ENCODE results near the gene OLAH. TPM values are rescaled to one million over a fixed set of nuclear protein-coding genes. Genes with fewer than 3 reads are reported as not detected.

OLAH gene
- total and polyA plus RNA-seq, 4 donors: 0.49 to 20.6 (median 4.6) TPM; not detected in 1

GRCh38 chr10:15059914-15060313 lies 16.2 kb downstream of the OLAH start:
- Histone ChIP-seq H3K4me1 (ENCODE audit: control insufficient read depth in 5 of 5, insufficient read depth in 5 of 5, low read length in 5 of 5) (no peaks in the 10 kb centered on the region), H3K9me3 (ENCODE audit: control insufficient read depth in 4 of 4, insufficient read depth in 3 of 4, low read length in 3 of 4) (peaks cover 0 to 1% (median 0%) of the 10 kb centered on the region in 4 donors), H3K27me3 (ENCODE audit: control insufficient read depth in 3 of 3, insufficient read depth in 3 of 3, low read length in 2 of 3) (no peaks in the 10 kb centered on the region), H3K4me3 (no peak overlapping the region), H3K9ac (ENCODE audit: insufficient read depth in 1 of 2, low read length in 2 of 2) (no peak overlapping the region), H3K36me3 (ENCODE audit: control insufficient read depth in 4 of 4, insufficient read depth in 4 of 4, low read length in 4 of 4) (no peaks in the 10 kb centered on the region), H3K27ac (ENCODE audit: low read depth in 1 of 2, low read length in 1 of 2) (no peak overlapping the region)
- 81 to 82% methylated on average over 4 of the region's 4 CpGs for WGBS, 2 donors
- TF ChIP-seq, protein P1, sequence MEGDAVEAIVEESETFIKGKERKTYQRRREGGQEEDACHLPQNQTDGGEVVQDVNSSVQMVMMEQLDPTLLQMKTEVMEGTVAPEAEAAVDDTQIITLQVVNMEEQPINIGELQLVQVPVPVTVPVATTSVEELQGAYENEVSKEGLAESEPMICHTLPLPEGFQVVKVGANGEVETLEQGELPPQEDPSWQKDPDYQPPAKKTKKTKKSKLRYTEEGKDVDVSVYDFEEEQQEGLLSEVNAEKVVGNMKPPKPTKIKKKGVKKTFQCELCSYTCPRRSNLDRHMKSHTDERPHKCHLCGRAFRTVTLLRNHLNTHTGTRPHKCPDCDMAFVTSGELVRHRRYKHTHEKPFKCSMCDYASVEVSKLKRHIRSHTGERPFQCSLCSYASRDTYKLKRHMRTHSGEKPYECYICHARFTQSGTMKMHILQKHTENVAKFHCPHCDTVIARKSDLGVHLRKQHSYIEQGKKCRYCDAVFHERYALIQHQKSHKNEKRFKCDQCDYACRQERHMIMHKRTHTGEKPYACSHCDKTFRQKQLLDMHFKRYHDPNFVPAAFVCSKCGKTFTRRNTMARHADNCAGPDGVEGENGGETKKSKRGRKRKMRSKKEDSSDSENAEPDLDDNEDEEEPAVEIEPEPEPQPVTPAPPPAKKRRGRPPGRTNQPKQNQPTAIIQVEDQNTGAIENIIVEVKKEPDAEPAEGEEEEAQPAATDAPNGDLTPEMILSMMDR (IDR thresholded peaks at IDR 0.05; ENCODE audit: control extremely low read depth, extremely low read depth): no peak
- DNase-seq (no peak), ATAC-seq (ENCODE audit: insufficient read depth, low FRiP score) (no peak)

- Histone ChIP-seq H3K4me1 (ENCODE audit: control insufficient read depth in 5 of 5, insufficient read depth in 5 of 5, low read length in 5 of 5) (no peaks in the 10 kb centered on the region), H3K9ac (ENCODE audit: insufficient read depth in 1 of 2, low read length in 2 of 2) (no peak overlapping the region), H3K27me3 (ENCODE audit: control insufficient read depth in 3 of 3, insufficient read depth in 3 of 3, low read length in 2 of 3) (no peaks in the 10 kb centered on the region), H3K27ac (ENCODE audit: low read depth in 1 of 2, low read length in 1 of 2) (no peak overlapping the region), H3K9me3 (ENCODE audit: control insufficient read depth in 4 of 4, insufficient read depth in 3 of 4, low read length in 3 of 4) (peaks cover 0 to 7% (median 2%) of the 10 kb centered on the region in 4 donors), H3K36me3 (ENCODE audit: control insufficient read depth in 4 of 4, insufficient read depth in 4 of 4, low read length in 4 of 4) (no peaks in the 10 kb centered on the region), H3K4me3 (no peak overlapping the region)
- TF ChIP-seq, protein P1 (IDR thresholded peaks at IDR 0.05; ENCODE audit: control extremely low read depth, extremely low read depth): no peak
- WGBS, 2 donors: 85 to 90% methylated on average over 2 of the region's 2 CpGs
- ATAC-seq (ENCODE audit: insufficient read depth, low FRiP score) (no peak), DNase-seq (no peak)
Observed at GRCh38 chr10:15060638-15061037, 16.9 kb downstream of the OLAH start.

GRCh38 chr10:15067154-15067553 lies 23.4 kb downstream of the OLAH start:
- Histone ChIP-seq H3K36me3 (ENCODE audit: control insufficient read depth in 4 of 4, insufficient read depth in 4 of 4, low read length in 4 of 4) (no peaks in the 10 kb centered on the region), H3K9me3 (ENCODE audit: control insufficient read depth in 4 of 4, insufficient read depth in 3 of 4, low read length in 3 of 4) (peaks cover 0 to 10% (median 4%) of the 10 kb centered on the region in 4 donors), H3K27ac (ENCODE audit: low read depth in 1 of 2, low read length in 1 of 2) (no peak overlapping the region), H3K27me3 (ENCODE audit: control insufficient read depth in 3 of 3, insufficient read depth in 3 of 3, low read length in 2 of 3) (no peaks in the 10 kb centered on the region), H3K4me3 (no peak overlapping the region), H3K9ac (ENCODE audit: insufficient read depth in 1 of 2, low read length in 2 of 2) (no peak overlapping the region), H3K4me1 (ENCODE audit: control insufficient read depth in 5 of 5, insufficient read depth in 5 of 5, low read length in 5 of 5) (no peaks in the 10 kb centered on the region)
- ATAC-seq (ENCODE audit: insufficient read depth, low FRiP score): no peak
- WGBS, 2 donors: 93 to 94% methylated on average over 5 of the region's 5 CpGs
- TF ChIP-seq, protein P1 (IDR thresholded peaks at IDR 0.05; ENCODE audit: control extremely low read depth, extremely low read depth): no peak
- no peak for DNase-seq

DNA sequence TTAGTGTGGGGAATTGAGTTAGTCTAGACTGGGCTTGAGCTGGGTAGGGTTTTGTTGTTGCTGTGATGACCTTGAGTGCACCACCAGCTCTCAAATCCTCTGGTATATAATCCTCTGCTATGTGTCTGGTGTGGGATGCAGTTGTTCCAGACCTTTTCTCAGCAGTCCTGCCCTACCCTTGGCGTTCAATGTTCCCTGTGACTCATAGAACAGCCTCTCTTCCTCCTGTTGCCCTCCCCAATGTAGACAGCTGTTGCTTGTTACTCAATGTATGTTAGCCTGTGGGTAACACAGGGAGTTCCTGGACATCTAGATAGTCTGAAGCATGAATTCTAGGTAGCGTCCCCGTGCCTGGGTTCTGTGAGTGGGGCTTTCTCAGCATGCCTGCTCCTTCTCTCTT lies 25.1 kb downstream of the OLAH start:
- Histone ChIP-seq H3K27me3 (ENCODE audit: control insufficient read depth in 3 of 3, insufficient read depth in 3 of 3, low read length in 2 of 3) (no peaks in the 10 kb centered on the region), H3K4me3 (no peak overlapping the region), H3K4me1 (ENCODE audit: control insufficient read depth in 5 of 5, insufficient read depth in 5 of 5, low read length in 5 of 5) (no peaks in the 10 kb centered on the region), H3K36me3 (ENCODE audit: control insufficient read depth in 4 of 4, insufficient read depth in 4 of 4, low read length in 4 of 4) (no peaks in the 10 kb centered on the region), H3K9ac (ENCODE audit: insufficient read depth in 1 of 2, low read length in 2 of 2) (no peak overlapping the region), H3K27ac (ENCODE audit: low read depth in 1 of 2, low read length in 1 of 2) (no peak overlapping the region), H3K9me3 (ENCODE audit: control insufficient read depth in 4 of 4, insufficient read depth in 3 of 4, low read length in 3 of 4) (peaks cover 0 to 10% (median 4%) of the 10 kb centered on the region in 4 donors)
- DNase-seq (no peak), ATAC-seq (ENCODE audit: insufficient read depth, low FRiP score) (no peak)
- TF ChIP-seq, protein P1 (IDR thresholded peaks at IDR 0.05; ENCODE audit: control extremely low read depth, extremely low read depth): no peak
- 87 to 88% methylated on average over 3 of the region's 3 CpGs for WGBS, 2 donors
